HG03558 (cell line): ENCODE results near the gene KCNK6.

ENCODE experiments used
- ATAC-seq: cut with Tn5 transposase; IDR thresholded peaks from one replicate; pipeline ENCODE4 v1.9.1; 2021; ENCODE audit warnings: moderate number of reproducible peaks; ENCODE audit not compliant: unreplicated experiment; ENCODE audit errors: extremely low read depth

The KCNK6 gene

GRCh38 chr19:38319421-38320258 is at the start of gene KCNK6:
Gene KCNK6, plus strand, starts transcription at chr19:38319845. Its CDS starts 106 bp downstream, at chr19:38319951.
- ATAC-seq, result no peak

DNA sequence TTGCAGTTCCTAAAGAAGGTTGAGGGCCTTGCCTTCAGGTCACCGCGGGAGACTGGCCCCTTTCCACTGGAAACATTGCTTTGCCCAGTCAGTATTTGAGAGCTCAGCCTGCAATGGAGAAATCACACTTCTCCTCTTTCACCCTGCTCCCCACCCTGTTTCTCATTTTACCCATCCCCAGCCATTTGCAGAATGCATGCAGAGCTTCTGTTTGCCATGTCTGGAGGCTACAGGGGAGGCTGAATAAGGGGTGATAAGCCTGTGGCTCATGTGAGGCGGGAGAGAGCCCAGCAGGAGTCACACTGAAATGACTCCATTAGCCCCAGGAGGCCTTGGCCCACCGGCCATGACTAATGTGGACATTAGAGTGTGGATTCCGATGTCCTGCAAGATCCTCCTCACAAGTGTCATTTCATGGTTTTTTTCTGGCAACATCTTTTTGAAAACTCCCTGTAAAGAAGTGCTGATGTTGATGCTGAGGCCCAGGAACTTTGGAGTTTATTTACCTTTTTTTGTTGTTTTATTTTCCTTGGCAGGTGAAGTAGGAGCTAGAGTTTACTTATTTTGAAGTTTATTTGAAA is 49.0 kb upstream of the KCNK6 start:
- ATAC-seq, result no peak

- no peak for ATAC-seq
Observed at GRCh38 chr19:38273499-38273898, 46.1 kb upstream of the KCNK6 start.

DNA sequence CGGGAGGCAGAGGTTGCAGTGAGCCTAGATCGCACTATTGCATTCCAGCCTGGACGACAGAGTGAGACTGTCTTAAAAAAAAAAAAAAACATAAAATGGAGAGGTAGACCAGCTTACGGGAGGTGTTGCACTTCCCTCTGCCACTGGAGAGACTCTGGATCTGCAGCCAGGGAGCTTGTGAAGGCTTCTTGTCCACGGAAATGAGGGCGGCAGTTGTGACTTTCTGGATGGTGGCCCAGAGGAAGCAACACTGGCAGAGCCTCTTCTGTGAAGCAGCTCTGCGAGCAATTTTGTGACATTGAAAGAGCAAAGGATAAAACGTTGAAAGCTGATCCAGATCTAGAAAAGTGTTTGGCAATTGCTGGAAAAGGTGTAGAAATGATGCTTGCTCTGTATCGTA is 44.9 kb upstream of the KCNK6 start:
- no peak for ATAC-seq

DNA sequence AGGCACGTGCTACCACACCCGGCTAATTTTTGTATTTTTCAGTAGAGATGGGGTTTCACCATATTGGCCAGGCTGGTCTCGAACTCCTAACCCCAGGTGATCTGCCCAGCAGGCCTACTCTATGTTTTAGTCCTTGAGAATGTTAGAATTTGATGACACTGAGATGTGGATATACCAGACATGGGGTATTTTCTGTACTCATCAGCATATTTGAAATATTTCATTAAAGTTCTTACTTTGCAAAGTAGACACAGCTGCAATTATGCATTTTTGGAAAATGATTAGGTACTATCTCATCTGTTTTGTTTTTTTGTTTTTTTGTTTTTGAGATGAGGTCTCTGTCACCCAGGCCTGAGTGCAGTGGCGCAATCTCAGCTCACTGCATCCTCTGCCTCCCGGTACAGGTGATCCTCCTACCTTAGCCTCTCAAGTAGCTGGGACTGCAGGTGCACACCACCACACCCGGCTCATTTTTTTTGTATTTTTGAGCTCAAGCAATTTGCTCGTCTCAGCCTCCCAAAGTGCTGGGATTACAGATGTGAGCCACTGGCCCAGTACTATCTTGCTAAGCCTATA is 42.6 kb upstream of the KCNK6 start:
- no peak for ATAC-seq

DNA sequence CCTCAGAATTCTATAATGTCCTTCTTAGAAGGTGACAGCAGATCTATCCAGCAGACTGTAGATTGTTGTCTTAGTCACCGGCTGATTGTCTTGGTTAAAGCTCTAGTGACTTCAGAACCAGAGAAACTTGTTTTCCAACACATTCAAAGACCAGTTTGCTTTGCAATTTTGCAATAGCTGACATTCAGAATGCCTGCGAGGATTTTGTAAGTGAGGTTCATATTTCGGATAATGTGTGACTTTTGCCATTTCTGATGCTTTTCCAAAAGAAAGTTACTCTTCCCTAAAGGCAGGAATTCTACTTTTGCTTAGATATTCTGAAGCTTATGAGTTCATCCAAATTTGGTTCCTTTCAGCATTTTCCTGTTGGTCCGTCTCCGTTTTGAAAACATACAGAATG is 42.1 kb upstream of the KCNK6 start:
- no peak for ATAC-seq

DNA sequence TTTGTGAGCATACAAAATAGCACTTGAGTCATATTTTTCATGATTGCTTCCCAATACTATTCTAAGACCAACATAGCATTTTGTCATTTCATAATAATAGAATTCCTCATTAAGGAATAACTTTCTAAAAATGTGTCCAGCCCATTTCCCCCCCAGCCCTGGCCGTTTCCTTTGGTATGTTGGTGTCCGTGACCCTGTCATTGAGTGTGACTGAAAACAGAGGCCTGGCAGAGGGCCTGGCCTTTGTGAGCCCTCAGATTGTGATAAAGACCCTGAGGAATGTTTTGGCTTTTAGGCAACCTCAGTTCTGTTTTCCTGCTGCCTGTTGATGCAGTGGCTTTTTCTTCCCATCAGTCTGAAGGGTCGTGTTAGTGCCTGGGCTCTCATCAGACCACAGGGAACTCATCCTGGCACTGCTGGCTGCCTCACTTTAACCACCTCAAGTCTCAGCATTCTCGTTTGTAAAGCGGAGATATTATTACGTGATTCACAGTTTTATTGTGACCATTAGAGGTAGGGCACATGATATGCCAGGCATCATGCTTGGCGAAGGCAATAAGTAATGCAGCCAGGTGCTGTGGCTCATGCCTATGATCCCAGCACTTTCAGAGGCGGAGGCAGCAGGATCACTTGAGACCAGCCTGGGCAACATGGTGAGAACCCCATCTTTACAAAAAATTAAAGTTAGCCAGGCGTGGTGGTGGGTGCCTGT is 41.5 kb upstream of the KCNK6 start:
- no peak for ATAC-seq

GRCh38 chr19:38278751-38279150 is 40.9 kb upstream of the KCNK6 start:
- ATAC-seq, result no peak

- no peak for ATAC-seq
Observed at GRCh38 chr19:38280030-38280921, 39.4 kb upstream of the KCNK6 start.

GRCh38 chr19:38281811-38282566 is 37.7 kb upstream of the KCNK6 start:
- ATAC-seq, result no peak

GRCh38 chr19:38283271-38283670 is 36.4 kb upstream of the KCNK6 start:
- no peak for ATAC-seq

DNA sequence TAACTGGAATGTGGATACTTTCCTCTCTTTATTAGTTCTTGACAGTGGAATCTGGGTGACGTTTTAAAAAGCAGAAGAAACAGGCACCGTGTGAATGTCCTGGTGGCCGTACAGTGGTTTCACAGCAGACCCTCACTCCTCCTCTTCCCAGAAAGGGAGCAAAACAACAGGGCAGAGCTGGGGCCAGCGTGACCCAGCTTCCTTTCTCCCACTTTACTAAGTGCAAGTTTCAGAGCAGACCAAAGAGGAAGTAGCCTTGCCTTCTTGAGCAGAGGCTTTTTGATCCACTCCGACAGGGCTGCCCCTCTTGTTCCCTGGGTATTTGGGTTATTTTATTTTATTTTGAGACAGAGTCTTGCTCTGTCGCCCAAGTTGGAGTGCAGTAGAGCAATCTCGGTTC is 35.2 kb upstream of the KCNK6 start:
- no peak for ATAC-seq

DNA sequence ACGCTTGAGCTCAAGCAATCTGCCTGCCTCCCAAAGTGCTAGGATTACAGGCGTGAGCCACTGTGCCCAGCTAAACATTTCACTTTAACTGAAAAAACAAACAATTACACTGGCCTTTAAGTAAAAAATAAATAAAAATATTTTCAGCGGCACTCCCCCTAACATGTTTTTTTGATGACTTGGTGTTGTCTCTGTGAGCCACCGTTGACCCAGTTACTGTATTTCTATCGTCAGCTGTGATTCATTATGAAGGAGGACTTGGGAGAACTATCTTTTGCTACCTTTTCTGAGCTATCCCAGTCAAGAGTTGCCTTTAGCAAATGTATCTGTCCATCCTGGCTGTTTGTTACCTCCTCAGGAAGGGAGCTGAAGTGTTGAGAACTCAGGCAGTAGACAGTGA is 34.1 kb upstream of the KCNK6 start:
- ATAC-seq, result no peak

DNA sequence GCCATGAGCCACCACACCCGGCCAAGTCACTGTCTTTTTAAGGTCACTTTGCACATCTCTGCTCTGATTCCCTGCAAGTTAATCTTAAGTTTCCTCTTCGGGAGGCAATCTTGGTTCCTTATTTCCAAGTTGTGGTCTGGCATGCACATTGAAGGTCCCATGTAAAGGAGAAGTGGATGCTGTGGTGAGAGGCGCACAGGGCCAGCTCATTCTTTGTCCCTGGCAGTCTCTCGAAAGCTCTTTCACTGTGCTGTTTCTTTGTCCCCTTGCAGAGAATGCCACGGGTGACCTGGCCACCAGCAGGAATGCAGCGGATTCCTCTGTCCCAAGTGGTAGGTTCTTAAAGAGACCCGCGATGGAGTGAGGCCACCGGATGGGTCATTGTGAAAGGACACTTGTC is 32.0 kb upstream of the KCNK6 start:
- no peak for ATAC-seq

- ATAC-seq, result no peak
Observed at GRCh38 chr19:38288123-38288855, 31.4 kb upstream of the KCNK6 start.

- ATAC-seq, result no peak
Observed at GRCh38 chr19:38289955-38290354, 29.7 kb upstream of the KCNK6 start.

DNA sequence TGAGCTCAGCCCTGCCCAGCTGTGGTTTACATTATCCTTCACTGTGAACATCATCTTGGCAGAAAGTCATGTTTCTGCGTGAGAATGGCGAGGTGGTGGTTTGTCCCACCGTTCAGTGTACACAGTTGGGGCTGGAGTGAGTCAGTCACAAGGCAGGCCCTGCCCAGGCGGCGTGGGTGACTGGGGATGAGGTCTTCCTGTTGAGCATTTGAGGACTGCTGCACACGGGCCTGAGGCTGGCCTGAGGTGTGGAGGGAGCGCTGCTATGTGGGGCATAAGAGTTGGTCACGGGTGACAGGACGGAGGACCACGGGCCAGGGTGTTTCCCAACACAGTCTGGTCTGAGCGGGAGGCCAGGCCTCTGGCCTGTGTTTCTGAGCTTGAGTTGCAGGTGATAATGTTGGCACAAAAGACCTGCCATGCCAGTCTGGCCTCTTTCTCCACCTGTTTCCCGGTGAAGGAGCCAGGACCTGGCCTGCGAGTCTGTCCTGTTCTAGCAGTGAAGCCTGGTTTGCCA is 29.0 kb upstream of the KCNK6 start:
- ATAC-seq, result no peak

DNA sequence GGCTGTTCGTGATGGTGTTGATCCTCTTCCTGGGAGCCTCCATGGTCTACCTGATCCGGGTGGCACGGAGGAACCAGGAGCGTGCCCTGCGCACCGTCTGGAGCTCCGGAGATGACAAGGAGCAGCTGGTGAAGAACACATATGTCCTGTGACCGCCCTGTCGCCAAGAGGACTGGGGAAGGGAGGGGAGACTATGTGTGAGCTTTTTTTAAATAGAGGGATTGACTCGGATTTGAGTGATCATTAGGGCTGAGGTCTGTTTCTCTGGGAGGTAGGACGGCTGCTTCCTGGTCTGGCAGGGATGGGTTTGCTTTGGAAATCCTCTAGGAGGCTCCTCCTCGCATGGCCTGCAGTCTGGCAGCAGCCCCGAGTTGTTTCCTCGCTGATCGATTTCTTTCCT is 27.8 kb upstream of the KCNK6 start:
- no peak for ATAC-seq
